Measurements from ENCODE around the gene RGMA.

DNA sequence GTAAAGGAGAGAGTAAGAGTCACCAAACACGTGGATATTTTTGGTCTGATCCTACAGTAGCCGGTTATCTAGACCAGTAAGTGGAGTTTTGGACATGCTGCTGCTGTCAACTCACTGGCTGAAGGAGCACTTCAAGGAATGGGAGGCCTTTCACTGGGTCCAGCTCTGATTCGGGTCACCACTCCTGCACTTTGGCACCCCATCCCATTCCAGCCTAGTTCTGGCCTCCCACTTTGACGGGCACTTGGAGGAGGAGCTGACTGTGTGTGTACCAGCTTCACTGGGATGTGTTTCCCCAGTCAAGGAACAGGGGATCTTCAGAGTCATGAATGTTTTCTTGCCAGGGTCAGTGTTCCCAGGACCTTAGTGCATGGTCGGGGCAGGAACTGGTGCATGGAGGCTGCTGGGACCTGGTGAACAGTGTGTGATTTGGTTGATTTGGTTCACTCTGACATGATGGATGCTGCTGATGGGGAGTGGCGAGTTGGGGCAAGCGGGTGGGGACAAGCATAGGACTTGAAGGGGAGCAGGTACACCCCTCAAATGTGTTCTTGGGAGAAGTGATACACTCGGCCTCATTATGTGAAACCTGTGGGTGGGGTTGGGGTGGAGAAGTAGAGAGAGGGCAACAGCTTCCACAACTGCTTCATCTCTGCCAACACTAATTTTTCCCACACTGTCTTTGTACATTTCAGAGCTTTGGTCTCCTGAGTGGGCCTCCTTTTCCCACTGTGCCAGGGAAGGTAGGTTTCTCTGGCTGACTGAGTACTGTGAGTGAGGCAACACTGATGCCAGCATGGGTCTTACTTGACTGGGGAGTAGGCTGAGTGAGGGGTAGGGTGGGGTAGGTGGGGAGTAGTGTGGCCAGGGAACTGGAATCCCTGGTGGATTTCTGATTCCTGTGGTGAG lies 64.0 kb downstream of the RGMA start:
- TF ChIP-seq, protein P1, sequence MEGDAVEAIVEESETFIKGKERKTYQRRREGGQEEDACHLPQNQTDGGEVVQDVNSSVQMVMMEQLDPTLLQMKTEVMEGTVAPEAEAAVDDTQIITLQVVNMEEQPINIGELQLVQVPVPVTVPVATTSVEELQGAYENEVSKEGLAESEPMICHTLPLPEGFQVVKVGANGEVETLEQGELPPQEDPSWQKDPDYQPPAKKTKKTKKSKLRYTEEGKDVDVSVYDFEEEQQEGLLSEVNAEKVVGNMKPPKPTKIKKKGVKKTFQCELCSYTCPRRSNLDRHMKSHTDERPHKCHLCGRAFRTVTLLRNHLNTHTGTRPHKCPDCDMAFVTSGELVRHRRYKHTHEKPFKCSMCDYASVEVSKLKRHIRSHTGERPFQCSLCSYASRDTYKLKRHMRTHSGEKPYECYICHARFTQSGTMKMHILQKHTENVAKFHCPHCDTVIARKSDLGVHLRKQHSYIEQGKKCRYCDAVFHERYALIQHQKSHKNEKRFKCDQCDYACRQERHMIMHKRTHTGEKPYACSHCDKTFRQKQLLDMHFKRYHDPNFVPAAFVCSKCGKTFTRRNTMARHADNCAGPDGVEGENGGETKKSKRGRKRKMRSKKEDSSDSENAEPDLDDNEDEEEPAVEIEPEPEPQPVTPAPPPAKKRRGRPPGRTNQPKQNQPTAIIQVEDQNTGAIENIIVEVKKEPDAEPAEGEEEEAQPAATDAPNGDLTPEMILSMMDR (IDR thresholded peaks at IDR 0.05), result no peak
- TF ChIP-seq POLR2A (IDR thresholded peaks at IDR 0.05), result no peak
